Islet of Langerhans (tissue), 1 donor: ENCODE data around the gene STPG1.

Experiments used
- FAIRE-seq: peaks from one replicate; lab custom pipeline; 2011; peaks lifted over from hg19 to GRCh38; lab: Jason Lieb, UNC

Gene STPG1

GRCh38 chr1:24426744-24427544 is 13.4 kb upstream of the STPG1 start:
- FAIRE-seq: no peak

GRCh38 chr1:24425922-24426321 is 12.3 kb upstream of the STPG1 start:
- FAIRE-seq: no peak

GRCh38 chr1:24425441-24425840 is 11.9 kb upstream of the STPG1 start:
- FAIRE-seq: no peak

- no peak for FAIRE-seq
Observed at GRCh38 chr1:24424990-24425389, 11.4 kb upstream of the STPG1 start.

GRCh38 chr1:24424207-24424606 is 10.6 kb upstream of the STPG1 start:
- no peak for FAIRE-seq

GRCh38 chr1:24421502-24421901 is 7.9 kb upstream of the STPG1 start:
- FAIRE-seq: no peak

GRCh38 chr1:24420547-24420946 is 7.0 kb upstream of the STPG1 start:
- FAIRE-seq: no peak

GRCh38 chr1:24418898-24419628 is 5.5 kb upstream of the STPG1 start:
- no peak for FAIRE-seq

- FAIRE-seq: no peak
Observed at GRCh38 chr1:24417681-24418080, 4.1 kb upstream of the STPG1 start.

- FAIRE-seq: no peak
Observed at GRCh38 chr1:24416666-24417391, 3.2 kb upstream of the STPG1 start.

GRCh38 chr1:24415910-24416665 is 2.5 kb upstream of the STPG1 start:
- no peak for FAIRE-seq

- FAIRE-seq: no peak
Observed at GRCh38 chr1:24415334-24415909, 1.8 kb upstream of the STPG1 start, which contains the start of gene NIPAL3. Gene NIPAL3 (plus strand): TSS chr1:24415802. CDS start chr1:24419548, 3,746 bp downstream.

- no peak for FAIRE-seq
Observed at GRCh38 chr1:24414775-24415333, 1.3 kb upstream of the STPG1 start.

GRCh38 chr1:24412408-24412807 is 1.2 kb downstream of the STPG1 start:
- no peak for FAIRE-seq

GRCh38 chr1:24411963-24412362 is 1.6 kb downstream of the STPG1 start:
- FAIRE-seq: no peak

GRCh38 chr1:24410750-24411149 is 2.8 kb downstream of the STPG1 start:
- FAIRE-seq: no peak

- no peak for FAIRE-seq
Observed at GRCh38 chr1:24409535-24409934, 4.0 kb downstream of the STPG1 start.

GRCh38 chr1:24406788-24407187 is 6.8 kb downstream of the STPG1 start:
- FAIRE-seq: no peak

- FAIRE-seq: no peak
Observed at GRCh38 chr1:24403806-24404205, 9.8 kb downstream of the STPG1 start.

- FAIRE-seq: no peak
Observed at GRCh38 chr1:24400065-24400464, 13.5 kb downstream of the STPG1 start.

- no peak for FAIRE-seq
Observed at GRCh38 chr1:24393892-24394291, 19.7 kb downstream of the STPG1 start.
